ENCODE data around the gene ANXA11.
"Not testable (repeated sequence)": the region's sequence is repeated elsewhere in the genome, so short reads cannot be mapped to it uniquely, and the experiment has no call there.

Gene ANXA11

GRCh38 chr10:80205477-80206276 is at the start of gene ANXA11:
Gene ANXA11, minus strand, starts transcription at chr10:80205537. Its CDS starts 32,676 bp downstream, at chr10:80172861.
- DNase-seq (ENCODE audit: low spot score), result peak; percentile 84

- DNase-seq (ENCODE audit: low spot score), result not testable (repeated sequence)
These were observed 49.4 kb upstream of the ANXA11 start for GRCh38 chr10:80254726-80255125.

GRCh38 chr10:80253963-80254271 is 48.6 kb upstream of the ANXA11 start:
- not testable (repeated sequence) for DNase-seq (ENCODE audit: low spot score)

- no peak for DNase-seq (ENCODE audit: low spot score)
These were observed 48.1 kb upstream of the ANXA11 start for GRCh38 chr10:80253266-80253962.

GRCh38 chr10:80252296-80252887 is 47.1 kb upstream of the ANXA11 start:
- no peak for DNase-seq (ENCODE audit: low spot score)

GRCh38 chr10:80251703-80252280 is 46.5 kb upstream of the ANXA11 start:
- not testable (repeated sequence) for DNase-seq (ENCODE audit: low spot score)

GRCh38 chr10:80250399-80250798 is 45.1 kb upstream of the ANXA11 start:
- DNase-seq (ENCODE audit: low spot score), result not testable (repeated sequence)

- DNase-seq (ENCODE audit: low spot score), result not testable (repeated sequence)
These were observed 44.6 kb upstream of the ANXA11 start for GRCh38 chr10:80249906-80250305.

- DNase-seq (ENCODE audit: low spot score), result not testable (repeated sequence)
These were observed 42.3 kb upstream of the ANXA11 start for GRCh38 chr10:80247611-80248010.

- DNase-seq (ENCODE audit: low spot score), result not testable (repeated sequence)
These were observed 39.0 kb upstream of the ANXA11 start for GRCh38 chr10:80244371-80244770.

- not testable (repeated sequence) for DNase-seq (ENCODE audit: low spot score)
These were observed 37.0 kb upstream of the ANXA11 start for GRCh38 chr10:80242341-80242740.

GRCh38 chr10:80236457-80236856 is 31.1 kb upstream of the ANXA11 start:
- not testable (repeated sequence) for DNase-seq (ENCODE audit: low spot score)

GRCh38 chr10:80234331-80235235 is 29.2 kb upstream of the ANXA11 start:
- DNase-seq (ENCODE audit: low spot score), result not testable (repeated sequence)

- not testable (repeated sequence) for DNase-seq (ENCODE audit: low spot score)
These were observed 28.5 kb upstream of the ANXA11 start for GRCh38 chr10:80233871-80234270.

GRCh38 chr10:80226723-80227122 is 21.4 kb upstream of the ANXA11 start:
- DNase-seq (ENCODE audit: low spot score), result not testable (repeated sequence)

- DNase-seq (ENCODE audit: low spot score), result not testable (repeated sequence)
These were observed 17.7 kb upstream of the ANXA11 start for GRCh38 chr10:80223031-80223419.

- DNase-seq (ENCODE audit: low spot score), result not testable (repeated sequence)
These were observed 13.5 kb upstream of the ANXA11 start for GRCh38 chr10:80218878-80219277.

- not testable (repeated sequence) for DNase-seq (ENCODE audit: low spot score)
These were observed 9.1 kb upstream of the ANXA11 start for GRCh38 chr10:80214368-80214982.

GRCh38 chr10:80212535-80213115 is 7.3 kb upstream of the ANXA11 start:
- not testable (repeated sequence) for DNase-seq (ENCODE audit: low spot score)

- DNase-seq (ENCODE audit: low spot score), result no peak
These were observed 6.4 kb upstream of the ANXA11 start for GRCh38 chr10:80211786-80212185.

- DNase-seq (ENCODE audit: low spot score), result no peak
These were observed 4.9 kb upstream of the ANXA11 start for GRCh38 chr10:80210259-80210658.

Measured in left forelimb (tissue), 1 donor.